Activated CD8-positive, alpha-beta memory T cell treated with anti-CD3 and anti-CD28 coated beads for 24 hours (primary cell): ENCODE measurements around the gene CCR5AS.
A peak's percentile ranks its signal among the peaks of the same experiment; 100 is the strongest.
"Not testable (repeated sequence)": the region's sequence is repeated elsewhere in the genome, so short reads cannot be mapped to it uniquely, and the experiment has no call there.

Source experiments
- DNase-seq: peaks from one replicate; pipeline ENCODE4 v3.0.0-alpha.2; 2020

CCR5AS gene

GRCh38 chr3:46401579-46401978 lies 5.3 kb downstream of the CCR5AS start:
- no peak for DNase-seq

- DNase-seq = no peak
Observed at GRCh38 chr3:46400846-46401245, 6.0 kb downstream of the CCR5AS start.

DNA sequence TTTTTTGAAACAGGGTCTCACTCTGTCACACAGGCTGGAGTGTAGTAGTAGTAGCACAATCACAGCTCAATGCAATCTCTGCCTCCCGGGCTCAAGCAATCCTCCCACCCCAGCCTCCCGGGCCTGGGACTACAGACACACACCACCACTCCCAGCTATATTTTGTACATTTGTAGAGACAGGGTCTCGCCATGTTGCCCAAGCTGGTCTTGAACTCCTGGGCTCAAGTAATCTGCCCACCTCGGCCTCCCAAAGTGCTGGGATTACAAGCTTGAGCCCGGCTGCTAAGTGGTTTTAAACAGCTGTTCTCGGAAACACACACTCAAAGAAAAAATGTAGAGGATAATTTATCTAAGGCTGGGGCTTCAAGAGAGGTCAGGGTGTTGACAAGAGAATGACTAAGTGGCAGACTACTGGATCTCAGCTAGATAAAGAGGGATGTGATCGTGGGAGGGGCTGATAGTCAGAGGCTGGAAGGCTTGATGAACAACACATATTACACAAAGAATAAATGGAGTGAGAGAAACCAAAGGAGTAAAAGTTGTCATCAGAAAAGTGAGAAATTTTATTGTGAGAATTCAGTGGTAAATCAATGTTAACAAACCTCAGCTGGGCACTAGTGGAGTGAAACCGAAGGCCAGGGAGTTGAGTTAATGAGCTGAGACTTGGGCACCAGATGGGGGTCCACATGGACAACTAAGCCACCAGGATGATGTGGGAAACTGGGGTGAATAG lies 6.7 kb downstream of the CCR5AS start:
- DNase-seq = no peak

DNA sequence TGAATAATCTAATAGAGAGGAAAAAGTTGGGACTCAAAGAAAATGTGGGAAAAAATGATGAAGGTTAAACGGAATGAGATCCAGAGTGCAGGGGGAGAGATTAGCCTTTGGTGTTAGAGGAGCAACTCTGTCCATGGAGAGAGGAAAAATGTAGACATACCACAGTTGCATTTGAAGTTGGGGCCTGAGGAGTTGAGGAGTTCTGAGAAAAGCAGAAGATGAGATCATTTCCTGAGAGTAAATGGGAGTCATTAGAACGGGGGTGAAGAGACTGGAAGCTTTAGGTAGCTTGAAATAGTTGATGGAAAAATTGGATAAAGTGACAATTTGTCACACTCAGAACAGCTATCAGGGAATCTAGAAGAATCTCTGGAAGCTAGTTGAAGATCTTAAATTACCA lies 7.3 kb downstream of the CCR5AS start:
- no peak for DNase-seq

DNA sequence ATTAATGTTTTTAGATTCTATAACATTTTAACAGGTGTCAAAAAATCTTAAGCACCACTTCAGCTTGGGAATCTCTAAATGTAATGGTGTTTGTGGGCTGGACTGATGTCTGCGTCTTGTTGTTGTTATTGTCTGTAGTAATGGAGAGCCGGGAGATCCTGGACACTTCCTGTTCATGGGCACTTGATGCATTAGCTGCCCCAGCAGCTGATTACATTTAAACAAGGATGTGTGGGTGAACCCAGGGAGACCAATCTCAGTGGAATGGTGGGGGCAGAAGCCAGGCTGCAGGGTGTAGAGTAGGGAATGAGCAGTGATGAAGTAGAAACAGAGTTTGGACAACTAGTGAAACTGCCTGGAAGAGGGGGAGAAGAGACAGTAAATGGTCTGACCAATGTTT lies 7.8 kb downstream of the CCR5AS start:
- no peak for DNase-seq

DNA sequence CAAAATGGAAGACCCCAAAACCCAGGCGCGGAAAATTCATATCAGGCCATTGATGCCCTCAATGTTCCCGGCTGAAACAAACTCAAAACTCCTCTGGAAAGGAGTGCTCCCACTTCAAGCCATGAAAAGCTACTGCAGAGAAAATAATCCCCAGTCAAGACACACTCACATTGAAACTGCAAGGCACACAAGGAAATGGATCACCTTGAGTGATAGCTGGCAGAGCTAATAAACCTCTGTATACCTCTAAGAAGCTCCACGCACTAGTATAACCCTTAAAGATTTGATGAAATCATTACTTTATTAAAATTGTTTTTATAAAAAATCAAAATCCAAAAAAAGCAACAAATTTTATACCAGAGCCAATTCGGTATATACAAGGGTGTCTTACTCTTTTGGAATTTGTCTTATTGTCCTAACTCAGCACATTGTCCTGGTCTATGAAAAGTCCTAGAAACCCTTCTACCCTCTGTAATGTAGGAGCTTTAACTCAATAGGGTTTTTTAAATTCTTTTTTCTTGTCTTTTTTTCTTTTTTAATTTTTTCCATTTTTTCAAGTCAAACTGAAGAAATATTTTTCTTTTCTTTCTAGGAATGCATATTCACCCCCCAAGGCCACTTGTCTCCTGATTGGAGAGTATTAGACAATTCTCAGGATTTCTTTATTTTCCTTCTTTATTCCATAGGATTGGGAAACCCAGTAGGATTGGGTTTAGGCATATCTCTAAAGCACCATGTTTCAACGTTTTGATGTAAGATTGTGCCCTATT lies 8.5 kb downstream of the CCR5AS start:
- no peak for DNase-seq

- peak; percentile 47 for DNase-seq
Observed at GRCh38 chr3:46397111-46397510, 9.8 kb downstream of the CCR5AS start.

DNA sequence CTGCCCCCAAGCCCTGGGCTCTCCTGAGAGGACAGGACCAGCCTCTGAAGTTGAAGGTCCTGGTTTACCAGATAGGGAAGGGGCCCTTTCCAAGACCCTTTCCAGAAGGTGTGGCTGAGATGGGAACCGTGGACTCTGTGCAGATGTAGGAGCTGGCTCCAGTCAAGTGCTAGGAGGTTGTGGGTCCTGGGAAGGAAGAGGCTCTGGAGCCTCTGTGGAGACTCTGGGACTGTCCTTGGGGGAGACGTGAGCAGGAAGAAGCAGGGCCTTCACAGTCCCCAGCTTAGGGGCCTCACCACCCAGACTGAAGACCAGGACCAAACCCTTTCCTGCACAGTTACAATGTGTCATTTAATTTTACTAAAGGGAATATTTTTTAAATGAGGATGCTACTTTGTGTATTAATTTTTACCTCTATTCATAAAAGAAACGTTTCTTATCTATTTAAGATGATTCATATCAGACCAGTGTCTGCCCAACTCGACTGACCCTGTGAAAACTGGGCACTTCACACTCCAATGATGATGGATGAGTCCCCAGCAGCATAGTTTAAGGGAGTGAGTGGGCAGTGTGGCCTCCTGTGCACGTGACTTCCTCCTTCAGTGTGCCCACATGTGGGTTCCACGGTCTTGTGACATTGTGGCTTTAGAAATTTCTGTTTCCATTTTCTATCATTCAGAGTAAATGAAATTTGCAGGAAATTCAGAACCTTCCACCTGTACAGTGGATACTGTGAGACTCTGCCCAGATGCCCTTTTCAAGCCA lies 10.9 kb downstream of the CCR5AS start:
- no peak for DNase-seq

- no peak for DNase-seq
Observed at GRCh38 chr3:46395210-46395661, 11.6 kb downstream of the CCR5AS start.

GRCh38 chr3:46393554-46394434 lies 13.1 kb downstream of the CCR5AS start:
- DNase-seq = no peak

DNA sequence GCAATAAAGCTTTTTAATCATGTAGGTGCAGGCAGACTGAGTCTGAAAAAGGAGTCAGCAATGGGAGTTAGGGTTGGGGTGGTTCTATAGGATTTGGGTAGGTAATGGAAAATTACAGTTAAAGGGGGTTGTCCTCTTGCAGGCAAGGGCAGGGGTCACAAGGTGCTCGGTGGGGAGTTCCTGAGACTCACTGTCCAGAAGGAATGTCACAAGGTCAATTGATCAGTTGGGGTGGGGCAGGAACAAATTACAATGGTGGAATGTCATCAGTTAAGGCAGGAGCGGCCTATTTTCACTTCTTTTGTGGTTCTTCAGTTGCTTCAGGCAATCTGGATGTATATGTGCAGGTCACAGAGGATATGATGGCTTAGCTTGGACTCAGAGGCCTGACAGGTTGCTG lies 13.9 kb downstream of the CCR5AS start:
- no peak for DNase-seq

DNA sequence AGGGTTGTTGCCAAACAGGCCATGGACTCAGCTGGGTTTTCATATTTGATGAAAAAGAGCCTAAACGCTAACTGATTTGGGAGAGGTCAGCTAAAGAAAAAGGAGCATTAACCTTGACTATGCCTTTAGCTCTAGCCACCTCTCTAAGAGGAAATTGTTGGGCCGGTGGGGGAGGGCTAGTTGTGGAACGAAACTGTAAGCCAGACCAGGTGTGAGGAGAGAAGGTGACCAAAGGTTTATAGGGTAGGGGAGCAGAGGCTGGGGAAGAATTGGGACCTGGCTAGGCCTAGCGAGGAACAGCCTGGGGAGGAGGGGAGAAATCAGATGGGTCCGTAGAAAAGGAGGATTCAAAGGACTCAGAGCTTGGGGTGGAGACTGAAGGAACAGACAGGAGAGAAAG lies 15.3 kb downstream of the CCR5AS start:
- not testable (repeated sequence) for DNase-seq

DNA sequence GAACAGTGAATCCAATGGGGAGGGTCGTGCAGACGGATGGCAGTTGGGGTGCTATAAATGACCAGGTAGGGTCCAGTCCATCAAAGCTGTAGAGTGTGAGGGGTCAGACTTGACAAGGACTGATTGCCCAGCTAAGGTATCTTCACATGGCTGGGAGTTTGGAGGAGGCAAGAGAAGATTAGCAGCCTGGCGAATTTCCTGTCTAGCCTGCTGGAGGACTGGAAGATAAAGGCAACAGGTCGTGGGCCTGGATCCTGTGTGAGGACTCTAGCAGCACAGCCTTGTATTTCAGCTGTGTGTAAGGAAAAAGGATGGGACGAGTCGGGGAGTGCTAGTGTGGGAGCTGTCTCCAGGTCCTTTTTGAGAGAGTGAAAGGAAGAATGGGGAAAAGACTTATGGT lies 17.6 kb downstream of the CCR5AS start:
- no peak for DNase-seq

GRCh38 chr3:46388847-46389246 lies 18.0 kb downstream of the CCR5AS start:
- DNase-seq = not testable (repeated sequence)

- DNase-seq = peak; percentile 47
Observed at GRCh38 chr3:46386205-46386604, 20.7 kb downstream of the CCR5AS start.

DNA sequence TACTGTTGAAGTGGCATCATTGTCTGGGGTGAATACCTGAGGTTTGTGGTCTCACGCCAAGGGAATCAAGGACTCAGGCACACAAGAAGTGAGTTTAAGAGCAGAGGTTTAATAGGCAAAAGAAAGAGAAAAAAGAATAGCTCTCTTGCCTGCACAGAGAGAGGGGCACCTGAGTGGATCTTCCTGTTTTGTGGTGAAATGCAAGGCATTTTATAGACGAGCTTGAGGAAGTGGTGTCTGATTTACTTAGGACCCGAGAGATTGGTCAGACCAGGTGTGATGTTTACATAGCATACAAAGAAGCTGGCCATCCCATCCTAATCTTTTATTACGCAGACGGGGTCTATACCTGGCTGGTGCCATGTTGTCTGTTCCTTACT lies 22.9 kb downstream of the CCR5AS start:
- no peak for DNase-seq

- peak; percentile 57 for DNase-seq
Observed at GRCh38 chr3:46383211-46383950, 23.5 kb downstream of the CCR5AS start.

DNA sequence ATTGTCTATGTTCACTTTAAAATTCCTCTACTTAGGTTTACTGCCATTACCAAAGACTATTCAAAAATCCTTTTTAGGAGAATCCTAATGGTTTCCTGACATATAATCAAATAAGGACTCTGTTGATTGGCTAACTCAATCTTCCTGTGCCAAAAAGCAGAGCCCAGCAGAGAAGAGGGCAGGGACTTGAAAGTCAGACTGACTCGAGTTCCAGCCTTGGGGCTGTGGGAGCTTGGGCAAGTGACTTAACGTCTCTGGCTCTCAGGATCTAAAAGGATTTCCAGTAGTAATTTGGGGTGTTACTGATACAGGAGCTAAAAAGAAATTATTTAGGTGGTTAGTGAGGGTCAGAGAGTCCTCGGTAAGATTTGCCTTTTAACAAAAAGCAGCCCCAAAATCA lies 25.2 kb downstream of the CCR5AS start:
- DNase-seq = peak; percentile 33

DNA sequence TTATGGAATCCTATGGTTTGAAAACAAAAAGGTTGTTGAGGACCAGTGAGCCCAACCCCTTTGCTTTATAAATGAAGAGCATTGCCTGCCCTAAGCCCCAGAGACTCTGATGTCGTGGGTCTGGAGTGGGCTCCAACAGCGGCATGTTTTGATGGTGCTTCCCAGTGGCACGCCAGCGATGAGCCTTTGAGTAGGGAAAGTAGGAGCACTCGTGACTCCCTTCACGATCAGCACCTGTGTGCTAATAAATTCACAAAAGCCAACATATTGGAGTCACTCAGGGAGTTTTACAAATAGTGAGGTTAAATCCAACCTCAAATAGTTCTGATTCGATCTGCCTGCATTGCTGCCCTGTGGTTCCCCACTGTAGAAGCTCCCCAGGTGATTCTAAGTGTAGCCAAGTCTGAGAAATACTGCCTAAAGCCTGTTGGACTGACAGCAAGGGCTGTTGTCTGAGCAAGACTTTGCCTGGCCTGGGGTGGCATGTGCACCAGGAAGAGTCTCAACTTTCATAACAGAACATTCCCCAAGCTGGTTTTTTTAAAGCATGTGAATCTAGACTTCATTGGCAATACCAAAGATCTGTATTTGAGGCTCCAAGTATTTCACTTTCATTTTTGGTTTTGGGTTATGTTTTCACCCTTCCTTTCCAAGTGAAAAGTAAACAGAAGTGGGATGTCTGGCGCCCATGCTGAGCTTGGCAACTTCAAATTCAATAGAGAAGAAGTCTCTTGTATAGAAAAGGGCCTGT lies 26.2 kb downstream of the CCR5AS start:
- DNase-seq = peak; percentile 54

DNA sequence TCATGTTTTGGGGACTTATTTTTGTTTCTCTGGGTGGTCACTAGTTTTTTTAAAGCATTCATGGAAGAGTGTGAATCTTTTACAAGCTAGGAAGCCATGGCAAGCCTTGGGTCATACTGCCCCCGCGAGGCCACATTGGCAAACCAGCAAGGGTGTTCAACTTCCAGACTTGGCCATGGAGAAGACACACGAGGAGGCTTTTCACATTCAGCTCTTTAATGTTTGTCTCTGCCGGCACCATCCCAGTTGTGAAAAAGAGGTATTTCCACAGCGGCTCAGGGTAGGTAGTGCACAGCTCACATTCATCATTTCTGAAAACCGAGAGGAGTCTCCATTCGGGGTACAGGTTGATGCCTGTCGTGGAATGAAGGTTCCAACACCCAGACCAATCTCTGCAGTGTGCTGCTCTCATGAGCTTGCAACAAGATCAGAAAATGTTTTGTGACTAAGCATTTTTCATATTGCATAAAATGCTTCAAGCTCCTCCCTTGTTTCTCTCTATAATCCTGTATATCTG lies 28.4 kb downstream of the CCR5AS start:
- DNase-seq = peak; percentile 87

GRCh38 chr3:46375814-46376213 lies 31.1 kb downstream of the CCR5AS start:
- no peak for DNase-seq
